ENCODE data around the gene DENND2A. TPM values are rescaled to one million over a fixed set of nuclear protein-coding genes. Genes with fewer than 3 reads are reported as not detected.

DENND2A gene
- total and polyA plus RNA-seq, 2 of the 4 experiments (the other 2 are of a cell fraction) = 7.5 to 10.3 TPM

- H3K9me1 ChIP-seq (ENCODE audit: insufficient read depth, low read length) = no peaks in the 10 kb centered on the region
- in situ Hi-C loops (cut with MboI; ENCODE audit: low sequenced_read_pairs) (loop anchor here (10.0 kb wide), 1 partner anchor 846 kb away; no protein-coding TSS in a partner anchor), intact Hi-C loops (cut with micrococcal nuclease) (no loop called here), dilution Hi-C loops (cut with HindIII; ENCODE audit: low sequenced_read_pairs, unreplicated experiment) (no loop called here)
- no peaks in the 10 kb centered on the region for H4K20me1 ChIP-seq (ENCODE audit: insufficient read depth, low read length)
- H3K14ac ChIP-seq (replicated peaks; ENCODE audit: low read depth, low read length) = no peak overlapping the region
- H3K4me3 ChIP-seq (ENCODE audit: insufficient read depth, low read depth, low read length) = no peak overlapping the region
- no peak overlapping the region for H2BK5ac ChIP-seq (ENCODE audit: low read depth, low read length, poor library complexity, severe bottlenecking)
- no peak overlapping the region for H2AK5ac ChIP-seq (ENCODE audit: low read depth, low read length)
- ATAC-seq (ENCODE audit: low read depth) (no peak), DNase-seq (no peak)
- H2AK9ac ChIP-seq (replicated peaks; ENCODE audit: low read depth, low read length, poor library complexity) = no peak overlapping the region
- 75% methylated on average over 4 of the region's 6 CpGs; no CpG with 5 or more reads in 1 of the 2 experiments for WGBS, 2 experiments (ENCODE audit: extremely low coverage in 2 of 2, insufficient read length in 1 of 2)
- H3K36me3 ChIP-seq (ENCODE audit: control insufficient read depth, insufficient read depth, low read length) = peaks cover 9% of the 10 kb centered on the region; the same call in 1 of the 2 replicates
- CTCF ChIA-PET = no interaction called here
- H2BK20ac ChIP-seq (ENCODE audit: low read depth, low read length) = no peak overlapping the region
- H3K4me2 ChIP-seq (ENCODE audit: low read depth, low read length) = no peak overlapping the region
- no peak overlapping the region for H3K9ac ChIP-seq (ENCODE audit: low read depth, low read length)
- no peak overlapping the region for H4K5ac ChIP-seq (ENCODE audit: low read depth, low read length)
- H4K91ac ChIP-seq (ENCODE audit: insufficient read depth, low read depth, low read length) = no peak overlapping the region
- POLR2A ChIA-PET (ENCODE audit: unreplicated experiment) = no interaction called here
- no TSS peak for BruUV-seq (replicated peaks)
- H3K4me1 ChIP-seq (ENCODE audit: control insufficient read depth, insufficient read depth, low read length) = no peaks in the 10 kb centered on the region
- H3K9me3 ChIP-seq (ENCODE audit: control insufficient read depth, insufficient read depth, low read length) = no peaks in the 10 kb centered on the region
- H3K79me1 ChIP-seq (ENCODE audit: low read depth in 1 of 2, low read length in 2 of 2) = no peaks in the 10 kb centered on the region
- TF ChIP-seq CTCF (conservative IDR thresholded peaks at IDR 0.05; ENCODE audit: low read depth, low read length) (no peak), NFE2L2 (IDR thresholded peaks at IDR 0.05; ENCODE audit: low read depth, low read length) (no peak), RAD21 (IDR thresholded peaks at IDR 0.05; ENCODE audit: low read length) (no peak), ELK1 (IDR thresholded peaks at IDR 0.05; ENCODE audit: borderline replicate concordance, low read depth, low read length) (no peak), RFX5 (IDR thresholded peaks at IDR 0.05; ENCODE audit: low read depth, low read length) (no peak), FOS (IDR thresholded peaks at IDR 0.05; ENCODE audit: low read depth, low read length) (no peak), RCOR1 (IDR thresholded peaks at IDR 0.05; ENCODE audit: insufficient replicate concordance, low read length) (no peak), SMC3 (IDR thresholded peaks at IDR 0.05; ENCODE audit: low read depth, low read length) (no peak), CEBPB (IDR thresholded peaks at IDR 0.05; ENCODE audit: low read depth, low read length) (no peak), MXI1 (IDR thresholded peaks at IDR 0.05; ENCODE audit: borderline replicate concordance, low read depth, low read length) (no peak), MAFK (IDR thresholded peaks at IDR 0.05; ENCODE audit: low read depth, low read length) (no peak), POLR2A (IDR thresholded peaks at IDR 0.05; ENCODE audit: low read depth, low read length) (no peak), USF2 (IDR thresholded peaks at IDR 0.05; ENCODE audit: low read depth, low read length) (no peak), BHLHE40 (IDR thresholded peaks at IDR 0.05; ENCODE audit: low read depth, low read length) (no peak), CHD1 (IDR thresholded peaks at IDR 0.05; ENCODE audit: low read depth, low read length) (no peak), MAZ (IDR thresholded peaks at IDR 0.05; ENCODE audit: borderline replicate concordance, low read depth, low read length) (no peak)
- no peak overlapping the region for H3K23ac ChIP-seq (ENCODE audit: low read depth, low read length)
- no peak overlapping the region for H3K18ac ChIP-seq (ENCODE audit: low read depth, low read length)
- no peak overlapping the region for H4K8ac ChIP-seq (ENCODE audit: low read depth in 2 of 2, low read length in 2 of 2)
- H3K27ac ChIP-seq (ENCODE audit: insufficient read depth, low read length) = no peak overlapping the region
- H3K56ac ChIP-seq (ENCODE audit: extremely low read depth, insufficient read depth, low read length) = no peak overlapping the region
- H2BK15ac ChIP-seq (ENCODE audit: low read depth, low read length) = no peak overlapping the region
- H2BK120ac ChIP-seq (ENCODE audit: low read depth, low read length) = no peak overlapping the region
- H2AFZ ChIP-seq (replicated peaks; ENCODE audit: low read length, poor library complexity) = no peak overlapping the region
- no peak overlapping the region for H3K4ac ChIP-seq (ENCODE audit: low read depth, low read length)
- no peaks in the 10 kb centered on the region for H3K27me3 ChIP-seq (ENCODE audit: control insufficient read depth, insufficient read depth, low read length)
These were observed 47.7 kb upstream of the DENND2A start for GRCh38 chr7:140688341-140688740.

All from IMR-90 (cell line).